ENCODE data around the gene ELL2.

ELL2 gene

DNA sequence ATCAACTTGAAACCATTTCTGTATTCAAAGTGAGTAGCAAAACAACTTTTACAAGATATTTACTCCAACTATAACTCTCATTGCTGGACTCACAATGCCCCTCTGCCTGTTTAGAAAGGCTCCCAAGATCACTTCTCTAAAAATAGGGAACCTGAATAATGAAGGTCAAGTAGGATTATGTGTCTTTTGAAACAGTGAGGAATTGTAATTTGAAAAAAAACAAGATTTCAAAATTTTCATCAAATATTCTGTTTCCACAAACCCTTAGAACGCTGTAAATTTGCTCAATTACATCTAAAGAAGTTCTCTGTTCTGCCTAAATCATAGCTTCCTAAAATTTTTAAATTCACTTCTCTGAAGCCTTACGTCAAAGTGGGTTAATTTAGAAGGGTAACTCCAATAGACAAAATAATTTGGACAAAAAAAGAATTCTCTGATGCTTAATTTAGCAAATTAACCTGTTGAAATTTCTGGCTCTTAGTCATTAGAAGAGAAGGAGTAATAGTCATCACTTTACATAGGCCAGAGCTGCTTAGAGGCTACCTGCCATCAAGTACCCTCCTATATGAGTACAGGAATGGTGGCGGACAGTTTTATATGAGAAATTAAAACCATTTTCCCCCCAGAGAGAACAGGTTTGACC, 4.0 kb downstream of the ELL2 start:
- H3K4me3 ChIP-seq (ENCODE audit: low read depth, low read length) = no peak overlapping the region
- no peak for DNase-seq (ENCODE audit: low read depth)
- TF ChIP-seq POLR2A (IDR thresholded peaks at IDR 0.05; ENCODE audit: extremely low read depth, insufficient read length) = no peak
- no peak for TF ChIP-seq MYC (IDR thresholded peaks at IDR 0.05; ENCODE audit: low read depth, low read length)
- TF ChIP-seq, protein P1, sequence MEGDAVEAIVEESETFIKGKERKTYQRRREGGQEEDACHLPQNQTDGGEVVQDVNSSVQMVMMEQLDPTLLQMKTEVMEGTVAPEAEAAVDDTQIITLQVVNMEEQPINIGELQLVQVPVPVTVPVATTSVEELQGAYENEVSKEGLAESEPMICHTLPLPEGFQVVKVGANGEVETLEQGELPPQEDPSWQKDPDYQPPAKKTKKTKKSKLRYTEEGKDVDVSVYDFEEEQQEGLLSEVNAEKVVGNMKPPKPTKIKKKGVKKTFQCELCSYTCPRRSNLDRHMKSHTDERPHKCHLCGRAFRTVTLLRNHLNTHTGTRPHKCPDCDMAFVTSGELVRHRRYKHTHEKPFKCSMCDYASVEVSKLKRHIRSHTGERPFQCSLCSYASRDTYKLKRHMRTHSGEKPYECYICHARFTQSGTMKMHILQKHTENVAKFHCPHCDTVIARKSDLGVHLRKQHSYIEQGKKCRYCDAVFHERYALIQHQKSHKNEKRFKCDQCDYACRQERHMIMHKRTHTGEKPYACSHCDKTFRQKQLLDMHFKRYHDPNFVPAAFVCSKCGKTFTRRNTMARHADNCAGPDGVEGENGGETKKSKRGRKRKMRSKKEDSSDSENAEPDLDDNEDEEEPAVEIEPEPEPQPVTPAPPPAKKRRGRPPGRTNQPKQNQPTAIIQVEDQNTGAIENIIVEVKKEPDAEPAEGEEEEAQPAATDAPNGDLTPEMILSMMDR (IDR thresholded peaks at IDR 0.05; ENCODE audit: low read depth, low read length) = no peak
- TF ChIP-seq, protein P2, sequence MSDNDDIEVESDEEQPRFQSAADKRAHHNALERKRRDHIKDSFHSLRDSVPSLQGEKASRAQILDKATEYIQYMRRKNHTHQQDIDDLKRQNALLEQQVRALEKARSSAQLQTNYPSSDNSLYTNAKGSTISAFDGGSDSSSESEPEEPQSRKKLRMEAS (IDR thresholded peaks at IDR 0.05; ENCODE audit: low read depth, low read length) = no peak

DNA sequence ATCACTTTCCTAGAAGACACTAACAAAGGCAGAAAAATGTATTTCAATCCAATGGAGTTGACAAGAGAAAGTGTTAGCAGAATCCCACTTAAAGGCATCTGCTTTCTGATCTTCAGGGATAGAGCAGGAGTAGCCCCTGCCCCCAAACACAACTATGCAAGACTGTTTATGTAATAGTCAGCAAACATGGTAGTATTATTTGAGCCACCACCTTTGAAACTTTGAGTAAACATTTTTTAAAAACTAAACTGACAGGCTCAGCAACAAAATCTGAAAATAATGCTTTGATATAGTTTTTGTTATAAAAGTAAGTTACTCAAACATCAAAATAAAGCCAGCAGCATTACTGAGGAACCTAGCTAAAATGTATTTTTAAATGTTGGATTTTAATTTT, 4.8 kb downstream of the ELL2 start:
- no peak overlapping the region for H3K4me3 ChIP-seq (ENCODE audit: low read depth, low read length)
- DNase-seq (ENCODE audit: low read depth) = no peak
- TF ChIP-seq, protein P1 (IDR thresholded peaks at IDR 0.05; ENCODE audit: low read depth, low read length) = no peak
- TF ChIP-seq MYC (IDR thresholded peaks at IDR 0.05; ENCODE audit: low read depth, low read length) (no peak), POLR2A (IDR thresholded peaks at IDR 0.05; ENCODE audit: extremely low read depth, insufficient read length) (no peak)
- TF ChIP-seq, protein P2 (IDR thresholded peaks at IDR 0.05; ENCODE audit: low read depth, low read length) = no peak

DNA sequence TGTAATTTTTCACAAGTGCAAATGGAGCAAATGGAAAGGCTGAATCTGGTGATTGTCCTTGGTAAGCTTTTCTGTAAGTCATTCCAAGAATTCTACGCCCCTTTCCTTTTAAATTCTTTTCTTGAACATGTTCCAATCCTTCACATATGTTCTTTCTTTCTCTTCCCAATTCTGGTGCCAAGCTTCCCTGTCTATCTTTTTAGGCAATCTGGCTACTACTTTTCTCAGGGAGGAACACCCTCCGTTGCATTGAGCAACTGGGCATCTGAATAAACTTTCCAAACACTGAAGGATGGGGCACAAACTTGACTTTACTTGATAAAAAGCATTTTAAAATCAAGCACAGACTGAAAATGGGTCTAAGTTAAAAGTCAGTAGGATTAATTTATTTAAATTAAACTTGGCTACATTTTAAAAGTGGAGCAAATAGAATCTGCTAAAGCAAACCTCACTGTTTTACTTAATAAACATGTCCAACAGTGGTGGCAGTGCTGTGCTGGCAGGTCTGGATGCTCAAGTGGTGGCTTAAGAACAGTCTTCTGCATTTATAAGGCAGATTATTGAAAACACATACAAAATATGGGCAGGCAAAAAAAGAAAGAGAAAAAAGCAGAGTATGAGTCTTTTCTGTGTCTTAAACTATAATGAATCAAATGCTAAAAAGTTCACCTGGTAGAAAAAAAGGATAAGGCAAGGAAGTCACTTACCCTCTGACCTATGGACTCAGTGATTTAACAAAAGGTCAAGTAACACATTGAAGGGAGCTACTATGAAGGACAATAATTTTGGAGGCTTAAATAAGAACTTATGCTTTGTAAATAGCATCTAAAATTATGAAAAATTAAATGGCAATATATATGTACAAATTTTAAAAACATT, 5.4 kb downstream of the ELL2 start:
- TF ChIP-seq, protein P2 (IDR thresholded peaks at IDR 0.05; ENCODE audit: low read depth, low read length) = no peak
- TF ChIP-seq, protein P1 (IDR thresholded peaks at IDR 0.05; ENCODE audit: low read depth, low read length) = no peak
- TF ChIP-seq POLR2A (IDR thresholded peaks at IDR 0.05; ENCODE audit: extremely low read depth, insufficient read length) (no peak), MYC (IDR thresholded peaks at IDR 0.05; ENCODE audit: low read depth, low read length) (no peak)
- H3K4me3 ChIP-seq (ENCODE audit: low read depth, low read length) = no peak overlapping the region
- no peak for DNase-seq (ENCODE audit: low read depth)

DNA sequence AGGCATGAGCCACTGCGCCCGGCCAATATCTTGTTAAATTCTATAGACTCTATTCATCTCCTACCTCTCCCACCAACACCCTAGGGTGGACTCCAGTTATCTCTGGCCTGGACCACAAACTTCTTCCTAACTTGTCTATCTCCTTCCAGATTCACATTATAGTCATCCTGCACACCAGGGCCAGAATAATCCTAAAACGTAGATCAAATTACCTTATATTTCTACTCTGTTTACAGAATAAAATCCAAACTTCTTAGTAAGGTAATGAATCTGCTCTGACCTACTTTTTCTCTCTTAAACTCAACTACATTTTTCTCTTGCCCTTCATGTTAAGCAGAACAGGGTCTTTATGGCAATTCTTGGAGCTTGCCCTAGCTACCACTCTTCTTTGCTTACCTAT, 6.9 kb downstream of the ELL2 start:
- H3K4me3 ChIP-seq (ENCODE audit: low read depth, low read length) = no peak overlapping the region

DNA sequence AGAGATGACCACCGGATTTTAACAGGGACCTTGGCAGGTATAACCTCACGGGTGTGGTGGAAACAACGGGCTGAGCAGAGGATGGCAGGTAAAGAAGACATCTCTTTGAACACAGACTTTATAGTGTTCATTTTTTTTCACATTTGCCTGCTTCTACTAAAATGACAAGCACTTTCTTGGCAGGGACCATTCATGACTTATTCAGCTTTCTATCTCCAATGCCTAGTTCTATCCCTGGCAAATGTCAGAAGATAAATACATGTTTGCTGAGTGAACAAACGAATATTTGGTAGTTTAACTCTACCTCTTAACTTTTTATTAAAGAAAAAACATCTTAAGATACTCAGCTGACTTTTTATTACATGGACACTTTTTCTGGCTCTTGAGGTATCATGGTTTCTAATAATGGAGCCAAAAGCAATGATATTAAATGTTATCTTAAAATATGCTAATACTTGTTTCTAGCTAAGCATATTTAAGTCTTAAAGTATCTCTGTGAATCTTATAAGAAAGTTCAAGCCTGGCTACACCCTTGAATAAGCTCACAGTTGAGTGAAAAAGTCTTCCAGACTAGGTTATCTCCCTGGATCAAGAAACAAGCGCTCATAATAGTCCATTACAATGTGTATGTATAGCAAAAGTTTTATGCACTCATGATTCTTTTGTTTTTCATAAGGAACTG, 8.5 kb downstream of the ELL2 start:
- H3K4me3 ChIP-seq (ENCODE audit: low read depth, low read length) = no peak overlapping the region
- no peak for TF ChIP-seq MYC (IDR thresholded peaks at IDR 0.05; ENCODE audit: low read depth, low read length)
- TF ChIP-seq, protein P1 (IDR thresholded peaks at IDR 0.05; ENCODE audit: low read depth, low read length) = no peak
- TF ChIP-seq, protein P2 (IDR thresholded peaks at IDR 0.05; ENCODE audit: low read depth, low read length) = no peak
- no peak for TF ChIP-seq POLR2A (IDR thresholded peaks at IDR 0.05; ENCODE audit: extremely low read depth, insufficient read length)
- no peak for DNase-seq (ENCODE audit: low read depth)

More for the DNA sequence above, 6.9 kb downstream of the ELL2 start:
- TF ChIP-seq MYC (IDR thresholded peaks at IDR 0.05; ENCODE audit: low read depth, low read length) = no peak
- TF ChIP-seq POLR2A (IDR thresholded peaks at IDR 0.05; ENCODE audit: extremely low read depth, insufficient read length) = no peak
- TF ChIP-seq, protein P2 (IDR thresholded peaks at IDR 0.05; ENCODE audit: low read depth, low read length) = no peak
- TF ChIP-seq, protein P1 (IDR thresholded peaks at IDR 0.05; ENCODE audit: low read depth, low read length) = no peak
- no peak for DNase-seq (ENCODE audit: low read depth)

All from NB4 (cell line).